Activated gamma-delta T cell treated with anti-CD3 and anti-CD28 coated beads, Interleukin-2, amount 50 U/mL, for 16 hours (primary cell): ENCODE measurements around the gene STARD3NL.
"Not testable (repeated sequence)": the region's sequence is repeated elsewhere in the genome, so short reads cannot be mapped to it uniquely, and the experiment has no call there.

Experiments used
- DNase-seq: peaks from one replicate; pipeline ENCODE4 v3.0.0-alpha.2; 2020; ENCODE audit warnings: low read depth

STARD3NL gene

GRCh38 chr7:38269704-38270346, 91.8 kb downstream of the STARD3NL start:
- DNase-seq, result not testable (repeated sequence)

- DNase-seq, result not testable (repeated sequence)
These were observed 92.4 kb downstream of the STARD3NL start for GRCh38 chr7:38270405-38270804.

- no peak for DNase-seq
These were observed 95.4 kb downstream of the STARD3NL start, which contains the start of gene TARP for GRCh38 chr7:38273286-38273995. Gene TARP (minus strand): TSS chr7:38273636.

- DNase-seq, result no peak
These were observed 96.4 kb downstream of the STARD3NL start for GRCh38 chr7:38274486-38274885.

- DNase-seq, result no peak
These were observed 97.0 kb downstream of the STARD3NL start for GRCh38 chr7:38274927-38275620.

- no peak for DNase-seq
These were observed 98.2 kb downstream of the STARD3NL start for GRCh38 chr7:38276096-38276877.

GRCh38 chr7:38280000-38280399, 102.0 kb downstream of the STARD3NL start:
- DNase-seq, result no peak
